GM23248 (cell line): ENCODE measurements around the gene SRGAP2C. TPM values are rescaled to one million over a fixed set of nuclear protein-coding genes. Genes with fewer than 3 reads are reported as not detected.

Source experiments
- DNase-seq: peaks from one replicate; pipeline ENCODE4 v3.0.0-alpha.2; 2015
- H2AFZ ChIP-seq: fragments of 200-600 bp; sonication (generic); 2 replicates; pipeline ENCODE4 v1.6.1; 2016; ENCODE audit warnings: antibody characterized with exemption
- H3F3A ChIP-seq: fragments of 200-600 bp; sonication (generic); 2 replicates; pipeline ENCODE4 v1.6.1; 2016; ENCODE audit warnings: mild to moderate bottlenecking, antibody characterized with exemption, mixed run types; ENCODE audit not compliant: insufficient read depth
- H3K27ac ChIP-seq: fragments of 200-600 bp; sonication (generic); 2 replicates; pipeline ENCODE4 v1.5.1; 2016; ENCODE audit warnings: mild to moderate bottlenecking
- H3K27me3 ChIP-seq: fragments of 200-600 bp; sonication (generic); replicated peaks from 2 replicates; pipeline ENCODE4 v1.6.1; 2016; ENCODE audit warnings: mild to moderate bottlenecking; ENCODE audit not compliant: insufficient read depth
- H3K36me3 ChIP-seq: fragments of 200-600 bp; sonication (generic); 2 replicates; pipeline ENCODE4 v1.6.1; 2016; ENCODE audit warnings: low read depth, mild to moderate bottlenecking
- H3K4me1 ChIP-seq: fragments of 200-600 bp; sonication (generic); 2 replicates; pipeline ENCODE4 v1.6.1; 2016; ENCODE audit warnings: mild to moderate bottlenecking; ENCODE audit not compliant: insufficient read depth
- H3K4me2 ChIP-seq: fragments of 200-600 bp; sonication (generic); one replicate; pipeline ENCODE4 v1.6.1; 2016; ENCODE audit warnings: mild to moderate bottlenecking; ENCODE audit not compliant: unreplicated experiment
- H3K4me3 ChIP-seq: fragments of 200-600 bp; sonication (generic); 2 replicates; pipeline ENCODE4 v1.5.1; 2016; ENCODE audit warnings: mild to moderate bottlenecking
- H3K79me2 ChIP-seq: fragments of 200-600 bp; sonication (generic); 2 replicates; pipeline ENCODE4 v1.6.1; 2016; ENCODE audit warnings: mild to moderate bottlenecking; ENCODE audit not compliant: insufficient read depth
- H3K9ac ChIP-seq: fragments of 200-600 bp; sonication (generic); 2 replicates; pipeline ENCODE4 v1.6.1; 2016; ENCODE audit warnings: mild to moderate bottlenecking
- H3K9me2 ChIP-seq: fragments of 200-600 bp; sonication (generic); 2 replicates; pipeline ENCODE4 v1.6.1; 2016; ENCODE audit warnings: mixed run types, mild to moderate bottlenecking, moderate library complexity; ENCODE audit not compliant: insufficient read depth
- H3K9me3 ChIP-seq: fragments of 200-600 bp; sonication (generic); one replicate; pipeline ENCODE4 v1.6.1; 2017; ENCODE audit warnings: low read depth
- H4K20me1 ChIP-seq: fragments of 200-600 bp; sonication (generic); 2 replicates; pipeline ENCODE4 v1.6.0; 2016; ENCODE audit not compliant: insufficient read depth
- EZH2 ChIP-seq: fragments of 200-600 bp; sonication (generic); IDR thresholded peaks from 2 replicates; pipeline ENCODE4 v1.6.1; 2018; ENCODE audit warnings: antibody characterized with exemption, mild to moderate bottlenecking; ENCODE audit not compliant: insufficient read depth, poor library complexity, severe bottlenecking
- EZH2phosphoT487 ChIP-seq: fragments of 200-600 bp; sonication (generic); IDR thresholded peaks from 2 replicates; pipeline ENCODE4 v1.6.1; 2018; ENCODE audit warnings: antibody characterized with exemption, moderate library complexity, mild to moderate bottlenecking, low read depth; ENCODE audit not compliant: insufficient read depth
- WGBS, 2 experiments: methylation state at CpG; one replicate each; pipeline ENCODE4 v1.1.6; 2015 to 2017; ENCODE audit warnings: low lambda C conversion rate in 2 of 2, low coverage in 1 of 2; ENCODE audit errors: missing lambda C conversion rate in 2 of 2; 5-methylcytosine and 5-hydroxymethylcytosine counted together
- in situ Hi-C: fragments of 300-500 bp; cut with MboI; formaldehyde crosslinking; loops from 2 replicates; pipeline ENCODE4 v1.15.0; 2020
- polyA plus RNA-seq: library from polyadenylated mRNA; unstranded; fragments of >200 nt; fragmentation: Nextera tagmentation; extraction: Ambion mirVana; gene quantifications from 2 replicates; pipeline ENCODE4 v1.2.1, GENCODE V29; 2016
- small RNA-seq: library from RNA; depleted of rRNA; stranded (forward); fragments of <200 nt; gene quantifications from one replicate; pipeline ENCODE3, GENCODE V24; 2014; ENCODE audit warnings: low read depth, low replicate concordance
- total RNA-seq: library from RNA; depleted of rRNA; stranded (reverse); fragments of >200 nt; shearing (Covaris generic); gene quantifications from 2 replicates; pipeline ENCODE4 v1.2.3, GENCODE V29; 2014; rRNA removed

Gene SRGAP2C
- total and polyA plus RNA-seq, 2 experiments from 2014 or later: 15.6 to 21.5 TPM

DNA sequence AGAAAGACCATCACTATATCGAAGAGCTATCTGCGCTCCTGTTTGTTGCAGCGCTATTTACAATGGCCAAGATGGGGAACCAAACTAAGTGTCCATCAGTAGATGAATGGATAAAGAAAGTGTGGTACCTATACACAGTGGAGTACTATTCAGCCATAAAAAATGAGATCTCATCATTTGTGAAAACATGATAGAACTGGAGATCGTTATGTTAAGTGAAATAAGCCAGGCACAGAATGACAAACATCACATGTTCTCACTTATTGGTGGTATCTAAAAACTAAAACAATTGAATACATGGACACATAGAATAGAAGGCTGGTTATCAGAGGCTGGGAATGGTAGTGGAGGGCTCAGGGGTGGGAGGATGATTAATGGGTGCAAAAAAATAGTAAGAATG lies 256.2 kb downstream of the SRGAP2C start:
- H4K20me1 ChIP-seq: no peaks in the 10 kb centered on the region
- no peaks in the 10 kb centered on the region for H3K9me3 ChIP-seq
- in situ Hi-C loops: no loop called here
- no peak overlapping the region for H2AFZ ChIP-seq
- H3K27me3 ChIP-seq: no peaks in the 10 kb centered on the region
- DNase-seq: no peak
- WGBS, 2 experiments: 81 to 87% methylated on average over 4 of the region's 4 CpGs
- no peaks in the 10 kb centered on the region for H3K9me2 ChIP-seq
- H3K27ac ChIP-seq: no peak overlapping the region
- no peak overlapping the region for H3K4me3 ChIP-seq
- H3F3A ChIP-seq: peaks cover 7% of the 10 kb centered on the region; the same call in 1 of the 2 replicates
- TF ChIP-seq EZH2 (no peak), EZH2phosphoT487 (no peak)
- no peaks in the 10 kb centered on the region for H3K79me2 ChIP-seq
- no peak overlapping the region for H3K4me2 ChIP-seq
- H3K9ac ChIP-seq: no peak overlapping the region
- no peaks in the 10 kb centered on the region for H3K36me3 ChIP-seq
- H3K4me1 ChIP-seq: 0 out of 2 replicates have a peak, but pooled peaks cover 6% of the 10 kb centered on the region

Small RNAs within 50 kb of the gene (small RNA-seq; reads per million reads assigned to genes)
- gene AC243994.1: not detected

Other genes starting within 250 kb of the SRGAP2C start
- 0.51 and 1.9 TPM in 2 replicates for gene FAM72B, start 635 bp upstream of the SRGAP2C start, total RNA-seq
- gene FAM72B, start 635 bp upstream of the SRGAP2C start, polyA plus RNA-seq: 2.2 and 3.1 TPM in 2 replicates